Kidney tubule cell (primary cell): Measurements from ENCODE around the gene RPS8.
"Not testable (repeated sequence)": the region's sequence is repeated elsewhere in the genome, so short reads cannot be mapped to it uniquely, and the experiment has no call there.

ENCODE experiments used
- DNase-seq: peaks from one replicate; pipeline ENCODE4 v3.0.0-alpha.2; 2018; ENCODE audit warnings: low spot score

RPS8 gene

GRCh38 chr1:44783697-44784093, 8.4 kb downstream of the RPS8 start:
- no peak for DNase-seq

GRCh38 chr1:44784094-44785028, 9.0 kb downstream of the RPS8 start:
- peak; percentile 60 for DNase-seq

GRCh38 chr1:44785029-44785380, 9.7 kb downstream of the RPS8 start:
- DNase-seq: no peak

DNA sequence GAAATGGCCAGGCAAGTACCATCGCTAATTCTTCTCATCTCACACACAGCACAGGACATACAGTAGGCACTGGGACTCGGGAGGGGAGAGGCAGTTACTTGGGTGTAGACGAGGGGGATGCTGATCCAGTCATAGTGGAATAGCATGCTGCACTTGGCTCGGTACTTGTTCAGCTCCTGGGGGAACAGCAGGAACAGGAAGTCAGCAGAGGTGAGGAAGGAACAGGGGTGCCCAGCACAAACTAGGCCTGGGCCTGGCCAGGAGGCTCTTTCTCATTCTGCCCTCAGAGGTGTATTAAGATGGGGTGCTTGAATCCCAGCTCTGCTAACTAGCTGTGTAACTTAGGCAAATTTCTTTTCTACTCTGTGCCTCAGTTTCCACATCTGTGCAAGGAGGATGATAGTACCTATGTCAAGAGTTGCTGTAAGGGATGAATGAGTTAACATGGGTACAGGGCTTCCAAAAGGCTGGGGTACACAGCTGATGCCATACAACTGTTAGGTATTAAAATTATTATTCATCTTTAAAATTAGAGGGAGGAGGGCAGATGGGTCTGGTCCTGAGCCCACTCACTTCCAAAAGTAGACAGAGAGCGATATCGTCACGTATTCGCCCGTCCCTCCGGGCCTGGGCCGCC, 10.3 kb downstream of the RPS8 start:
- no peak for DNase-seq

GRCh38 chr1:44786138-44786840, 10.9 kb downstream of the RPS8 start:
- DNase-seq: peak; percentile 80

DNA sequence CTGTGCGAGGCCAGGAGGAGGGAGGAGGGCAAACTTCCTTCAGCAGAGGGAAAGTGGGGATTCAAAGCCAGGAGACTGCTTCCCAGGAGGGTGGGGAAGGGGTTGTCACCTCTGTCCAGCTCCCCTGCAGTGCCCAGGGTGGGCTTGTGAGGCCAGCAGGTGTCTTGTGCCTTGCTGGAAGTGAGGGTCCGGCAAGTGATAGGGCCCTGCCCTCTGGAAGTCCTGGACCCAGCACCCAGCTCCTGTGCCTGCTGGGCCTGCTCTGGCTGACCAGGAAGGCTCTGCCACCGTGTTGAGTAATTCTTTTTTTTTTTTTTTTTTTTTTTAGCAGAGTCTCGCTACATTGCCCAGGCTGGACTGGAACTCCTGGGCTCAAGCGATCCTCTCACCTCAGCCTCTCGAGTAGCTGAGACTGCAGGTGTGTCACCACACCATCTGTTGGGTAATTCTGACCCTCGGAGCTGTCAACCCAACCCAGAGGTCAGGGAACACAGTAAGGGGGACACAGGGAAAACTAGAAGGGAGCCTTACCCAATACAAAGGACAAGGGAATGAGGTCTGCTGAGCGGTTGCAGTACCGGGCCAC, 11.6 kb downstream of the RPS8 start:
- DNase-seq: no peak

DNA sequence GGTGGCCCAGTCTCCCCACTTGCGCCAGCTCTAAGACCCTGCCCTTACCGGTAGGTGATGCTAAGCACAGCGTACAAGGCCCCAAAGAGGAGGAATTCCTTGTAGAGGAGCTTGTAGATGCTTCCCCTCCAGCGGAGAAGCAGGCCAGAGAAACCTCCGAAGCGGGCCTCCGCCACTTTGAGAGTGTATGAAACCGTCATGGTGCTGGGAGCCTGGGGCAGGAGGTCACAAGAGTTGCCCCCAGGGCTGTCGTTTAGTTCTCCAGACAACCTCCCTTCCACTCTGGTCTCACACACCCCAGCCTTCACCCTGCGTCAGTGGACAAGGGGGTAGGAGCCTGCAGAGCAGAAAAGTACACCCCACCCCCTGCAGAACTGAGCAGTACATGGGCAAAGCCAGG, 12.2 kb downstream of the RPS8 start:
- DNase-seq: no peak

GRCh38 chr1:44788120-44788860, 12.9 kb downstream of the RPS8 start, which contains the start of gene BEST4:
Gene BEST4 (minus strand): TSS chr1:44788170. CDS start chr1:44787705, 465 bp downstream.
- no peak for DNase-seq

- DNase-seq: no peak
These were observed 15.8 kb downstream of the RPS8 start for GRCh38 chr1:44790968-44791801.

GRCh38 chr1:44792736-44793502, 17.6 kb downstream of the RPS8 start:
- DNase-seq: no peak

DNA sequence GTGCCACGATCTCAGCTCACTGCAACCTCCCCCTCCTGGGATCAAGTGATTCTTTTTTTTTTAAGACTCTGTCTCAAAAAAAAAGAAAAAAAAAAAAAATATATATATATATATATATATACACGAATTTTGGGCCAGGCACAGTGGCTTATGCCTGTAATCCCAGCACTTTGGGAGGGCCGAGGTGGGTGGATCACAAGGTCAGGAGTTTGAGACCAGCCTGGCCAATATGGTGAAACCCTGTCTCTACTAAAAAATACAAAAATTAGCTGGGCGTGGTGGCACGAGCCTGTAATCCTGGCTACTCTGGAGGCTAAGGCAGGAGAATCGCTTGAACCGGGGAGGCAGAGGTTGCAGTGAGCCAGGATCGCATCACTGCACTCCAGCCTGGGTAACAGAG, 22.5 kb downstream of the RPS8 start:
- not testable (repeated sequence) for DNase-seq

- DNase-seq: no peak
These were observed 23.4 kb downstream of the RPS8 start for GRCh38 chr1:44798481-44799365.

DNA sequence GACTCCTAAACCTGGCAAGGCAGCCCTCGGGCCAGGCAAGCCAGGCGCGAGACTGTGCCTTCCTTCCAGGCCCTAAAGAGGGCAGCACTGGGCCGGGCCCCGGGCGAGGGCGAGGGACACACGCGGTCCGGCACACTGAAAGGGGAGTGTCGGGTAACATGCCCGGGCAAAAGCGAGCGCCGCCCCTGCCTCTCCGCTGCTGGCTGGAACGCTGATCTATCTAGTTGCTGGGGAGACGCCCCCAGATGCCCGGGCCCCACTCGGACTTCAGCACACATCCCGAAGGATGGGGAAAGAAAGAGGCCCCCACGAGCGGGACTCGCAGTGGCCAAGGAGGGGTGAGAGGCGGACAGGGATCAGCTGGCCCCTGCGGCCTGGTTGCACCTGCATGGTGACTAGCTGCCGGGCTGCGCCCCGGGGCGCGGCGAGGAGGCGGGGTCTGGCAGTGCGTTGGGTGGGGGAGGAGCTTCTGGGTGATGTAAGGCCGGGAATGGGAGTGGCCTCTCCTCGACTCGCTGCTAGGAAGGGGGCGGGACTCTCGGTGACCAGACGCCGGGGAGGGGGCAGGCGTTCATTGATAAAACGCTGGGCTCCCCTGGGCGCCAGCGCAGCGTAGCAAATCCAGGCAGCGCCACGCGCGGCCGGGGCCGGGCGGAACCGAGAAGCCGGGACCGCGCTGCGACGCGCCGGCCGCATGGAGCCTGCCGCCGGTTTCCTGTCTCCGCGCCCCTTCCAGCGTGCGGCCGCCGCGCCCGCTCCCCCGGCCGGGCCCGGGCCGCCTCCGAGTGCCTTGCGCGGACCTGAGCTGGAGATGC, 24.6 kb downstream of the RPS8 start, which contains the start of gene PLK3:
Gene PLK3, plus strand, starts transcription at position 608 of the 815 bp plus-strand sequence. Its CDS starts 87 bp downstream, at position 695.
- DNase-seq: peak; percentile 98

- peak; percentile 41 for DNase-seq
These were observed 26.4 kb downstream of the RPS8 start for GRCh38 chr1:44801491-44802305.

DNA sequence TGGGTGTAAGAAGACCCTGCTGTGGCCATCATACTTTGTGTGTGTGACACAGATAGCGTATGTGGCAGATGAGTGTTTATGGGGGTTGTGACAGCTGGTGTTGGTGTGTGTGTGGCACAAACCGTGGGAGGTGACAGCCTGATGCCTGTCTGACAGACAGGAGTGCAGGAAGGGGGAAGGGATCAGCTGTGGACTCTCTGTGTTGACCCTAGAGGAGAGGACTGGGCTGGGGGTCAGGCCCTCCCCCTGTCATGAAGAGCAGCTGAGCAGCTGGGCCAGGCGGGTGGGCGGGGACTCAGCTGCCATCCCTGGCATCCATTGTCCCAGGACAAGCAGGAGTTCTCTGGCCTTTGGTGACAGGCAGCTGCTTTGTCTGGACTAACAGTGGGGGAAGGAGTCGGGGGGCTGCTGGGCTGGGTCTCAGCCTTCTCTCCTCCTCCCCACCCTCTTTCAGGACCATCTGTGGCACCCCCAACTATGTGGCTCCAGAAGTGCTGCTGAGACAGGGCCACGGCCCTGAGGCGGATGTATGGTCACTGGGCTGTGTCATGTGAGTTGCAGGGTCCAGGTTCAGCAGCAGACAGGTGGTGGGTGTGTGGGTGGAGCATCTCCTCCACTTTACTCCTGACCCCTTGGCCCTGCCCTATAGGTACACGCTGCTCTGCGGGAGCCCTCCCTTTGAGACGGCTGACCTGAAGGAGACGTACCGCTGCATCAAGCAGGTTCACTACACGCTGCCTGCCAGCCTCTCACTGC, 27.1 kb downstream of the RPS8 start:
- no peak for DNase-seq

DNA sequence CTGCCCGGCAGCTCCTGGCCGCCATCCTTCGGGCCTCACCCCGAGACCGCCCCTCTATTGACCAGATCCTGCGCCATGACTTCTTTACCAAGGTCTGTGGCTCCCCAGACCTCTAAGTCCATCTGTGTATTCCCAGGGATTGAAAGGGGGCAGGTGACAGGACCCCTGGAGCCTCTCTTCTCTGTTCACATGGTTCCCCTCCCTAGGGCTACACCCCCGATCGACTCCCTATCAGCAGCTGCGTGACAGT, 27.6 kb downstream of the RPS8 start:
- DNase-seq: no peak
